Fibroblast of peridontal ligament (primary cell): ENCODE results near the gene ZNF670.
"Not testable (repeated sequence)": the region's sequence is repeated elsewhere in the genome, so short reads cannot be mapped to it uniquely, and the experiment has no call there.

ENCODE experiments used
- DNase-seq: peaks from one replicate; pipeline ENCODE4 v3.0.0-alpha.2; 2010; ENCODE audit errors: extremely low read depth

ZNF670 gene

DNA sequence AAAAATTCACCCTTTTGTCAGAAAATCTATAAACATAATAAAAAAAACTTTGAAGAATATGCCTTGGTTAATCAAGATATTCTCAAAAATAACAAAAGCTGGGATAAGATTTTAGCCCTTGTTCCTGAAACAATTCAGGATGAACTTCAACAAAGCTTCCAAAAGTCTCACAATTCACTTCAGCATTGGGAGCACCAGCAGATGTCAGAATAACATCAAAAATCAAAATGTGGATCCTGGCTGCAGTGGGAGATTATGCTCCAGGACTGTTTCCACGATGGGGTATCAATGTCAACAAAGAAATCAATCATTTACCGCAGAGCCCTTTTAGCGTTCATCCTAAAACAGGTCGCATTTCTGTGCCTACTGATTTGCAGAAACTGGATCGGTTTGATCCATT, 35.2 kb downstream of the ZNF670 start:
- no peak for DNase-seq

DNA sequence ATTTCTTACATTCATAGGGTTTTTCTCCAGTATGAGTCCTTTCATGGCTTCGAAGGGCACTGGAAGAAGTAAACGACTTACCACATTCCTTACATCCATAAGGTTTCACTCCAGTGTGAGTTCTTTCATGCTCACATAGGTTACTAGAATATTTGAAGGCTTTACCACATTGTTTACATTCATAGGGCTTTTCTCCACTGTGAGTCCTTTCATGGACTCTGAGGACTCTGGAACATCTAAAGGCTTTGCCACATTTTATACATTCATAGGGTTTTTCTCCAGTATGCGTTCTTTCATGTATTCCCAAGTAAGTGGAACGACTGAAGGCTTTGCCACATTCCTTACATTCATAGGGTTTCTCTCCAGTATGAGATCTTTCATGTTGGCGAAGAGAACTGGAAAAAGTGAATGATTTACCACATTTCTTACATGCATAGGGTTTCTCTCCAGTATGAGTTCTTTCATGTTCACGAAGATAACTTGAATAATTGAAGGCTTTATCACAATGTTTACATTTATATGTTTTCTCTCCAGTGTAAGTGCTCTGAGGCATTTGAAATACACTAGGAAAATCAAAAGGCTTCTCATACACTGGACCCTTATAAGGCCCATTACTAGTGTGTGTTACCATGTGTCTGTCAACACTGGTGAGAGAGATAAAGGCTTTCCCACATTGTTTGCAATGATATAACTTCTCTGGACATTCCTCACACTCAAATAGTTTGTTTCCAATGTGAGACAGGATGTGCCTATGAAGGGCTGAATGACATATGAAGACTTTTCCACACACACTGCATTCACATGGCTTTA, 40.9 kb downstream of the ZNF670 start:
- no peak for DNase-seq

DNA sequence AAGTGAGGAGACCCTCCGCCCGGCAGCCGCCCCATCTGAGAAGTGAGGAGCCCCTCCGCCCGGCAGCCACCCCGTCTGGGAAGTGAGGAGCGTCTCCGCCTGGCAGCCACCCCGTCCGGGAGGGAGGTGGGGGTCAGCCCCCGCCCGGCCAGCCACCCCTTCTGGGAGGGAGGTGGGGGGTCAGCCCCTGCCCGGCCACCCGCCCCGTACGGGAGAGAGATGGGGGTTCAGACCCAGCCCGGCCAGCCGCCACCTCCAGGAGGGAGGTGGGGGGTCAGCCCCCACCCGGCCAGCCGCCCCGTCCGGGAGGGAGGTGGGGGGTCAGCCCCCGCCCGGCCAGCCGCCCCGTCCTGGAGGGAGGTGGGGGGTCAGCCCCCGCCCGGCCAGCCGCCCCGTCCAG, 46.3 kb downstream of the ZNF670 start:
- DNase-seq, result not testable (repeated sequence)
